DLD1 (cell line): ENCODE results near the gene ADAM8.
"Not testable (repeated sequence)": the region's sequence is repeated elsewhere in the genome, so short reads cannot be mapped to it uniquely, and the experiment has no call there.

ENCODE experiments used
- in situ Hi-C: cut with HindIII; loops from 2 replicates; pipeline ENCODE4 v1.10.0; 2017; ENCODE audit warnings: low sequenced_read_pairs

ADAM8 gene

DNA sequence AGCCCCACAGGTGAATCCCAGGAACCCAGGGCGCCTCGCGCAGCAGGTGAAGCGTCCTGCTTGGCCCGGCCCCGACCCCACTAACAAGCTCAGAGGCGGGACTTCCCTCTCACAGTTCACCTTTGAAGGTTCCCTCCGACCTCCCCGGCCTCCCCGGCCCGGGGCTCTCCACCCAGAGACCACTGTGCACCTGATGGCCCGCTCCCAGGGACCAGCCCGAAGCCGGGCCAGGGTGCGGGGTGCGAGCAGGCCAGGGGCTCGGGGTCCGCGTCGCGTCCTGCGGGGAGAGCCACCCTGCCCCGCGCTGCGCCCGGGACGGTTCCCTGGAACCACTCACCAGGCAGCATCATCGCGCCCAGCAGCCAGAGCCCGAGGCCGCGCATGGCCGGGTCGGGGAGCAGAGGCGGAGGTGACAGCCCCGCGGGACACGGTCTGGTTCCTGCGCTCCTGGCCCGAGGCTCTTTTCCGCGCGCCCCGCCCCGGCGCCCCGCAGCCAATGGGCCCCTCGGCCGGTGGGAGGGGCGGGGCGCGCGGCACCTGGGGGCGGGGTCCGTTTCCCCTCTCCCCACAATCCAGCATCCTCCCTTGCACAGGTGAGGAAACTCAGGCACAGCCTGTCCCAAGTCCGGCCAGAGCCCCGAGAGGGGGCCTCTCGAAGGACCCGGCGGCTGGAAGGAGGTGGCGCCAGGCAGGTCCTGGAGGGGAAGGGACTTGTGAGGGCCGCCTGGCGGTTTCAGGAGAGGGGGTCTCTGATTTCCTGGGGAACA is at the start of gene ADAM8:
TSS of gene ADAM8 (minus strand) at position 434 of the 767 bp plus-strand sequence. CDS start at position 383, 51 bp downstream.
- in situ Hi-C loops, result no loop called here

DNA sequence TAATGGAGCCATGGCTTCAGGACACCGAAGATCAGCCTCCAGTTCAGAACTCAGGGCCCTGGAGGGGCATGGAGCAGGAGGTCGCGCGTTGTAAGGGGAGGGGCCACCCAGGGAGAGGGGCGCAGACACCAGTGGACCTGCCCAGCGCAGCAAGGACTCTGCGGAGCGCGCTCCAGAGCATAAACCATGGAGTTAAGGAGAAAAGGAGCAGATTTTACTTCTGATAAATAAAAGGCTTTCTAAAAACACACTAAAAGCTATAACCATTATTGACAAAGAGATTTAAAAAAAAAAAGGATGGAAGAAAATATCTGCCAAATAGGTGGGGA is 49.5 kb upstream of the ADAM8 start:
- in situ Hi-C loops, result no loop called here

DNA sequence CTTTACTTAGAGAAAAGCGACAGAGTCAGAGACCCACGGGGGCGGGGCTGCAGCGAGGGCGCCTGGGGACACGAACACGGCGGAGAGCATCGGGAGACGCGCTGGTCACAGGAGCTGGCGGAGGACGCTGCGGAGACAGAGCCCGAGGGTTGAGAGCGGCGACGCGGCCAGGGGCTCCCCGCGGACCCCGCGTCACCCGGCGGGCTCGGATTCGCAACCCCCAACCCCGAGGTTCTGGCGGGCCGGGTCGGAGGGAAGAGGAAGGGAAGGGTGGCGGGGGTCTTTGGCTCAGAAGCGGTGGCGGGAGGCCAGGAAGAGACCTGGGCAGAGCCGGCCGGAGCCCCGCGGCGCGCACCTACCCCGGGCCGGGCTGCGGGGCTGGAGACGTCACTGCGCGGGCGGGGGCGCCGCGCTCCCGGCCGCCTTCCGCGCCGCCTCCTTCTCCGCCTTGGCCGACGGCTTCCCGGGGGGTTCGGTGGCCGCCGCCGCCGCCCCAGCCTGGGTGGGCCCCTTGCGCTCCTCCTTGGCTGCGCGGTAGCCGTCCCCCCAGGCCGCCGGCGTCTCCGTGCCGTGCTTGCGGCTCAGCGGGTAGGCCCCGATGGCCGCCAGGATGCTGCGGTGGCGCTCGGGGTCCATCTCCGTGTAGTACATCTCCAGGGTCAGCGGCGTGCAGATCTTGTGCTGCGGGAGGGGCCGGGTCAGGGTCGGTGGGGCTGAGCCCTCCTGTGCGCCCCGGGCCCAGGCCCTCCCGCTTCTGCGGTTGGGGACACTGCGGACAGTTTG is 49.0 kb upstream of the ADAM8 start:
- in situ Hi-C loops, result no loop called here

DNA sequence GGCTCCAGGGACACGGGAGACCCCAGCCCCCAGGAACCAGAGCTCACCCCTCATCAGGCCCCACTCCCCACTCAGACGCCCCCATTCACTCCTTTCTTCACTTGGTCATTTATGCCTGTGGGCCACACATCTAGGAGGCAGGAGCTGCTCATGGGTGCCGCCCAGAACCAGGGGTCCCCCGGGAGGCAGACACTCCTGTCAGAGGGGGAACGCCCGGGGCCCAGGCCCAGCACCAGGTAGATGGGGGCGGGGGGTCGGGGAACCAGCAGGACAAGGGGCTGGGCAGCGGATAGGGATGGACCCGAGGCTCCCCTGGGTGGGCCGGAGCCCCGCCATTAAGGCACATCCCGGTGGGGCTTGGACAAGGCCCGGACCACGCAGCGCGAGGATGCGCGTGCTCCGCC is 48.2 kb upstream of the ADAM8 start:
- in situ Hi-C loops, result no loop called here

DNA sequence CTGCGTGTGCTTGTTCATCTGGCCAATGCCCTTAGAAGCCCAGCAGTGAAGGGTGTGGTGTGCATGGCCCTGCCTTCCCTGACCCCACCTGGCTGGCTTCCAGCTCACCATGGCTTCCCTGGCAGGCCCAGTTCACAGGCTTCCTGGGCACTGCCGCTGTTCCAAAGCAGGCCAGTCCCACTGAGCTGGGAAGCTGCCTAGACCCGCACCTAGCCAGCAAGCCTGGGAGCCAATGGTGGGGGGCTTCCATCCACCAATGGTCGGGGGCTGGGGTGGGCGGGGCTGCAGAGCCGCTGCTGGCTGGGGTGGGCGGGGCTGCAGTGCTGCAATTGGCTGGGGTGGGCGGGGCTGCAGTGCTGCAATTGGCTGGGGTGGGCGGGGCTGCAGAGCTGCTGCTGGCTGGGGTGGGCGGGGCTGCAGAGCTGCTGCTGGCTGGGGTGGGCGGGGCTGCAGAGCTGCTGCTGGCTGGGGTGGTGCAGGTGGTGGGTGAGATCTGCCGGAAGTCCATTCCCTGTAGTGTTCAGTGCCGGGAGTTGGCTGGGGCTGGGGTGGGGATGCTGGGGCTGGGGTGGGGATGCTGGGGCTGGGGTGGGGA is 47.6 kb upstream of the ADAM8 start:
- in situ Hi-C loops, result no loop called here

DNA sequence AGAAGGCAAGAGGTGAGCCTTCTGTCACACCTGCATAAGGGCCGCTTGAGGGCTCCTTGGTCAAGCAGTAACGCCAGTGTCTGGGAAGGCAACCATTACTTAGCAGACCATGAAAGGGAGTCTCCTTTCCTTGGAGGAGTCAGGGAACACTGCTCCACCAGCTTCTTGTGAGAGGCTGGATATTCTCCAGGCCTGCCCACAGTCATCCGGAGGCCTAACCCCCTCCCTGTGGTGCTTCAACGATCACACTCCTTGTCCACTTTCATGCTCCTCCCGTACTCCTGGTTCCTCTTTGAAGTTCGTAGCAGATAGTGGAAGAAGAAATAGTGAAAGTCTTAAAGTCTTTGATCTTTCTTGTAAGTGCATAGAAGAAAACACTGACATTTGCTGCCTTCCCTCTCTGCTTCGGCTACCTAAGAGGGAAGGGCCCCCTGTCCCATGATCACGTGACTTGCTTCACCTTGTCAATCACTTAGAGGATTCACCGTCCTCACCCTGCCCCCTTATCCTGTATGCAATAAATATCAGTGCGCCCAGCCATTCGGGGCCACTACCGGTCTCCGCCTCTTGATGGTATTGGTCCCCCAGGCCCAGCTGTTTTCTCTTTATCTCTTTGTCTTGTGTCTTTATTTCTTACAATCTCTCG is 45.5 kb upstream of the ADAM8 start:
- in situ Hi-C loops, result not testable (repeated sequence)

DNA sequence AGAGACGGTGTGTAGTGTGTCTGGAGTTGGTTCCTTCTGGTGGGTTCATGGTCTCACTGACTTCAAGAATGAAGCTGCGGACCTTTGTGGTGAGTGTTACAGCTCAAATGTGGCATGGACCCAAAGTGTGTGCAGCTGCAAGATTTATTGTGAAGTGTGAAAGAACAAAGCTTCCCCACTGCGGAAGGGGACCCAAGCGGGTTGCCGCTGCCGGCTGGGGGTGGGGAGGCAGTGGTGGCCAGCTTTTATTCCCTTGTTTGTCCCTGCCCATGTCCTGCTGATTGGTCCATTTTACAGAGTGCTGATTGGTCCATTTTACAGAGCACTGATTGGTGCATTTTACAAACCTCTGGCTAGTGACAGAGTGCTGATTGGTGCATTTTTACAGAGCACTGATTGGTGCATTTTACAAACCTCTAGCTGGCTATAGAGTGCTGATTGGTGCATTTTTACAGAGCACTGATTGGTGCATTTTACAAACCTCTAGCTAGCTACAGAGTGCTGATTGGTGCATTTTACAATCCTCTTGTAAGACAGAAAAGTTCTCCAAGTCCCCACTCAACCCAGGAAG is 44.3 kb upstream of the ADAM8 start:
- in situ Hi-C loops, result not testable (repeated sequence)

DNA sequence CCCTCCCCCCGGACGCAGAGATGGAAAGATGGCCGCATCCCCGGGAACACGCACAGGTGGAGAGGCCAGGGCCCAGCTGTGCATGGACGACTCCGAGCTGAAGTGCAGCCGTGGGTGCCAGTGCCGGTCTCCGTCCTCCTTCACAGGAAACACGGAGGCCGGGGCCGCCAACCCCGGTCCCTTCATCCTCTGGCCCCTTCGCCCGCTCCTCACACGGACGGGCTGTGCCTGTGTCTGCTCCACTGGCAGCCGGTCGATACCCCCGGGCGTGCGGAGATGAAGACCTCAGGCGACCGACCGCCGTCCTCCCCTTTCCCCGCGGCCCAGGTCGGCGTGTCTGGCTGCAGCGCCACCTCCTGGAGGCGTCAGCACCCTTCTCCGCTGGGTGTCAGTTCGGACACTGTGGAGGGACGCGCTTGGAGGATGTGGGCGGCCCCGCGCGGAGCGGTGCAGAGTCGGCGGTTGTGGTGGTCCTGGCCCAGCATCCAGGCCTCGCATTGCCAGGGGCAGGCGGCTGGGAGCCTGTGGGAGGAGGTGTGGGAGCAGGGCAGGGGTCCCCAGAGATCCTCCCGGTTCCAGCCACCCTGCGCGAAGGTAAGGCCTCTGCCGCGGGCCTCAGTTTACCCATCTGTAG is 41.9 kb upstream of the ADAM8 start:
- in situ Hi-C loops, result no loop called here

DNA sequence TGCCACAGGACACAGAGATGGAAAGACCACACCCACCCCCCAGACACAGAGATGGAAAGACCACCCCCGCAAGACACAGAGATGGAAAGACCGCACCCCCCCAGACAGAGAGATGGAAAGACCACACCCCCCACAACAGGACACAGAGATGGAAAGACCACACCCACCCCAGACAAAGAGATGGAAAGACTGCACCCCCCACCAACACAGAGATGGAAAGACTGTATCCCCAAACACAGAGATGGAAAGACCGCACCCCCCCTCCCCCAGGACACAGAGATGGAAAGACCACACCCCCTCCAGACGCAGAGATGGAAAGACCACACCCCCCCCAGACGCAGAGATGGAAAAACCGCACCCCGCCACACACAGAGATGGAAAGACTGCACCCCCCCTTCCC is 40.1 kb upstream of the ADAM8 start:
- in situ Hi-C loops, result no loop called here

DNA sequence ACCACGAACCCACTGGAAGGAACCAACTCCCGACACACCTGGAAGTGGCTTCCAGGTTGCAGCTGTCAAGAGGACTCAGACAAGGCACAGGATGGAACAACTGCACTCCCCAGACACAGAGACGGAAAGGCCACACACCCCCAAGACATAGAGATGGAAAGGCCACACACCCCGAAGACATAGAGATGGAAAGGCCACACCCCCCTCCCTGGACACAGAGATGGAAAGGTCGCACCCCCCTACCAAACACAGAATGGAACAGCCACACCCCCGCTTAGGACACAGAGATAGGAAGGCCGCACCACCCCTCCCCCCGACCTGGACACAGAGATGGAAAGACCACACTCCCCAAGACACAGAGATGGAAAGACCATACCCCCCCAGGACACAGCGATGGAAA is 39.6 kb upstream of the ADAM8 start:
- in situ Hi-C loops, result no loop called here

DNA sequence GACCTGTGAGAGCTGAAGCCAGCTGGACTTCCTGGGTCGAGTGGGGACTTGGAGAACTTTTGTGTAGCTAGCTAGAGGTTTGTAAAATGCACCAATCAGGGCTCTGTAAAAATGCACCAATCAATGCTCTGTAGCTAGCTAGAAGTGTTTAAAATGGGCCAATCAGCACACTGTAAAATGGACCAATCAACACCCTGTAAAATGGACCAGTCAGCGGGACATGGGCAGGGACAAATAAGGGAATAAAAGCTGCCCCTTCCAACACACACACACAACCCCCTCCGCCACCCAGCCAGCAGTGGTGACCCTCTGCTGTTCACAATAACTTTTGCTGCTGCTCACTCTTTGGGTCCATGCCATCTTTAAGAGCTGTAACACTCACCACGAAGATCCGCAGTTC is 39.2 kb upstream of the ADAM8 start:
- in situ Hi-C loops, result no loop called here

DNA sequence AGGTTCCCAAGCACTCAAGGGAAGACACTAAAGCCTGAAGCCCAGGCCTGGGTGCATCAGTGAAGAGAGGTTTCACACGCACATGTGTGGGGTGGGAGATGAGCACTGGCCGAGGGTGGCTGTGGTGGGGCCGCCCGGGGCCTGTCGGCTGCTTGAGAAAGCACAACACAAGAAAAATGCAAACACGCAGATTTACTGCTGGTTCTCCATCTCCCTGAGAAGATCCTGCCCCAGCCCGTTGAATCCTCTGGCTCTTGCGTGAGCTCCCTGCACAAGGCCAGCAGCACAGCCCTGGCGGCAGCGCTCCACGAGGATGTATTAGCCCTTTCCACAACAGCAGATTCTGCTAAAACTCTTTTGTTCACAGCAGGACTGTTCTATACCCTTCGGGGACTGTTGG is 38.2 kb upstream of the ADAM8 start:
- in situ Hi-C loops, result no loop called here

DNA sequence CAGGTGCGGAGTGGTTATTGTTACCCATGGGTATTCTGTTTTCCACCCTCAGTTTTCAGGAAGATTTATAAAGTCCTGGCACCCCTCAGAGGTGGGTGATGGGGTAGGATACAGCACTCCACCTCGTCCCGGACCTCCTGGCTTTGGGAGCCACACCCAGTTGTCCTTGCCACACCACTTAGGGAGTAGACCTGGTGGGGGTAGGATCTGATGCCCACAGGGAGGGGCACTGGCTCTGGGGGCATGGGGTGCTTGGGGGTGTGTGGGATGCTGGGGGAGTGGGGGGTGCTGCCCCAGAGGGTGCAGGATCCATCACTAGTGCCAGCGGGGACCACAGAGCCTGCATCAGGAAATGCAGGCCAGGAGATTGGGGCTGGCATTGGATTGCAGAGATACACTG is 36.5 kb upstream of the ADAM8 start:
- in situ Hi-C loops, result no loop called here

DNA sequence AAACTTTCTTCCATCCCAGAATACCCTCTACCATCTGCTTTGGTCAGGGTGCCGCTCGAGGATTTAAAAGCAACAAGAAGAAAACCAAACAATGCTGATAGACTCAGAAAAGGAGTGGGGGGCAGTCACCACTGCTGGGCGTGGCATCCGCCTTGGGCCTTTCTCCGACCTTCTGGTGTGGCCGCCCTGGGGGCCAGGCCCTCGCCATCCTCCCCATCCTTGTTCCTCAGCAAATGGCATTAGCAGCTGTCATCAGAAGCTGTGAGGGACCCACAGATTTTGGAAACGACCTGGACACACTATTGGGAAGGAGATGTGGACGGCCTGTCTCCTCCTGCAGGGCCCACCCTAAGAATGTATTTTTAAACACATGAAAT is 36.1 kb upstream of the ADAM8 start:
- in situ Hi-C loops, result no loop called here

DNA sequence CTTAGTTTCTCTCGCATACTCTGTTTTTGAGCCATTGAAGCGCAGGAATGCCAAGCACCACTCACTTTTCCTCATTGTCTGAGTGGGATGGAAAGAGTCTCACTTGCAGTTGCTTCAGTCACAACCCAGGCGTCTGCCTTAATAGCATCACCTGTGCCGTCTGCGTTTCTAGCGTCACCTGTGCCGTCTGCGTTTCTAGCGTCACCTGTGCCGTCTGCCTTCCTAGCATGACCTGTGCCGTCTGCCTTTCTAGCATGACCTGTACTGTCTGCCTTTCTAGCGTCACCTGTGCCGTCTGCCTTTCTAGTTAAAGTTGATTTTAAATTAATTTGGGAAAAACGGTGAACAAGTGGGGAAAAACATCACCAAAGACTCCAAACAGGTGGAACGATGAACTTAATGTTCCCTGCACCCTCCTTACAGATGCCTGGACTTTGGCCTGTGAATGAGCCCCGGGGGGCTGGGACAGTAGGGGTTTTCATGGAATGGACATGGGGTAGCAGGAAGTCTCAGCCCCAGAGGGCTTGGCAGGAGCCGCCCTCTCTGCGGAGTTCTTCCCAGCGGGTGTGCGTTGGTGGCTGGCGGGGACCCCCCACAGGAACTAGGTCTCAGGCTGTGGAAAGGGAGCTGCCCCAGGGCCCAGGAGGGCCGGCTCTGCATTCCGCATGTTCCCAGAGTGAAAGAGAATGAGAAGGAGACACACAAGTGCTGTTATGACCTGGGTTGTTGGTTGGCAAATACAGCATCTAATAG is 35.5 kb upstream of the ADAM8 start:
- in situ Hi-C loops, result no loop called here

DNA sequence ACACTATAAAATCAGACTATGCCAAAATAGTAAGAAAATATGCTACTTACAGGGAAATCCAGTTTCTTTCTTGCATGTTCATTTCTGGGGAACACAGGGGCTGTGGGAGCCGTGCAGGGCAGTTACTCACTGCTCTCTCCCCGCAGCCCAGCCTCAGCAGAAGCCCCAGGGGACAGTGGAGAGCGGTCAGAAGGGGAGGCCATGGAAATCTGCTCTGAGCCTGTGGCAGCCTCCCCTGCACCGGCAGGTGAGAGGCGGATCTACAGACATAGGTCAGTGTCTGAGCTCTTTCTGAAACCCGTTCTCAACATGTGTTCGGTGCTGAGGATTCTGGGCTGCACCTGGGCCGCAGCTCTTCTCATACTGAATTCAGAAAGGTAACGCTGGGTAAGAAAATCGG is 34.9 kb upstream of the ADAM8 start:
- in situ Hi-C loops, result no loop called here

DNA sequence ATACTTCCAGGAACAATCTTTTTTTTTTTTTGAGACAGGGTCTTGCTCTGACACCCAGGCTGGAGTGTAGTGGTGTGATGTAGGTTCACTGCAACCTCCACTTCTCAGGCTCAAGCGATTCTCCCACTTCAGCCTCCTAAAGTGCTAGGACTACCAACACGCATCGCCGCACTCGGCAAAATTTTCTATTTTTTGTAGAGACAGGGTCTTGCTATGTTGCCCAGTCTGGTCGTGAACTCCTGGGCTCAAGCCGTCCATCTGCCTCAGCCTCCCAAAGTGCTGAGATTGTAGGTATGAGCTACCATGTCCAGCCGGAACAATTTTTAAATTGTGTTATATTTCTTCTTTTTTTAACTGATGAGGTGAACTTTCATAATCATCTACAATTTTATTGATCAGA is 34.1 kb upstream of the ADAM8 start:
- in situ Hi-C loops, result no loop called here

DNA sequence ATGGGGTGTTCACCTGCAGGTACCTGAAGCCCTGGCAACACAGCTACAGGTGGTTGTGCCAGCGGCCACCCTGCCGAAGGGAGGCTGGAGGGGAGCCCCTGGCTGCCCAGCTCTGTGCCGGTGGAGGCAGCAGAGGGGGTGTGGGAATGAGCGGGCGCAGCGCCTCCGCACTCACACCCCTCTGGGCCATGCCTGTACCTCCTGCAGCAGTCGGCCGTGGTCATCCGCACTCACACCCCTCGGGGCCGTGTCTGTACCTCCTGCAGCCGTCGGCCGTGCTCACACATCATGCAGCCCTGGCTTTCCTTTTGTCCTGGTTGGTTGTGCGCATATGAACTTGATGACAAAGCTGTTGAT is 33.7 kb upstream of the ADAM8 start:
- in situ Hi-C loops, result no loop called here

DNA sequence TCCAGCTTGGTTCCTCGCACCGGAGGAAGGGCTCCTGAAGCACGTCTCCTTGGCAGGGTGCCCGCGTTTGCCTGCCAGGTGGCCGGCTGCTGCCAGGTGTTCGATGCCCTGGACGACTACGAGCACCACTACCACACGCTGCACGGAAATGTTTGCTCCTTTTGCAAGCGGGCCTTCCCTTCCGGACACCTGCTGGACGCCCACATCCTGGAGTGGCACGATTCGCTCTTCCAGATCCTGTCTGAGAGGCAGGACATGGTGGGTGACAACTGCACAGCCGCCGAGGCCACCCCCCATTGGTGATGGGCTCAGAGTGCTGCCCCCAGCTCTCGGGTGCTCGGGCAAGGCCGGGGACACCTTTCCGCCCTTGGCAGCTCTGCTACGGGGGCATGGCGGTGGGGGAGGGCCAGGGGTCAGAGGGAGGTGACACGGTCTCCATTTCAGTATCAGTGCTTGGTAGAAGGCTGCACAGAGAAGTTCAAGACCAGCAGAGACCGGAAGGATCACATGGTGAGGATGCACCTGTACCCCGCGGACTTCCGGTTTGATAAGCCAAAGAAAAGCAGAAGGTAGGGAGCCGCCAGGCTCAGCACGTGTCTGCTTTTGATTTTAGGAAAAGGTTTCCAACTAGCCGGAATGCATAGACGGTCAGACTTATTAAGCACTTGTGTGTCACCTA is 33.2 kb upstream of the ADAM8 start:
- in situ Hi-C loops, result no loop called here
